NOMO-1 treated with dmso at 0.1 percent for 144 hours (cell line): Measurements from ENCODE around the gene COL13A1.

Source experiments
- DNase-seq: peaks from one replicate; lab custom pipeline; 2025; ENCODE audit not compliant: unreplicated experiment; lab: John Stamatoyannopoulos, UW

Gene COL13A1

GRCh38 chr10:69801434-69802315, at the start of gene COL13A1:
COL13A1 (plus strand) TSS chr10:69801906; CDS start chr10:69802424, 518 bp downstream.
- DNase-seq = no peak

GRCh38 chr10:69752479-69752878, 49.2 kb upstream of the COL13A1 start:
- no peak for DNase-seq

GRCh38 chr10:69756279-69756678, 45.4 kb upstream of the COL13A1 start:
- no peak for DNase-seq

GRCh38 chr10:69757206-69757552, 44.5 kb upstream of the COL13A1 start:
- DNase-seq = no peak

- DNase-seq = no peak
These were observed 44.0 kb upstream of the COL13A1 start for GRCh38 chr10:69757553-69758309.

- no peak for DNase-seq
These were observed 43.4 kb upstream of the COL13A1 start for GRCh38 chr10:69758310-69758728.

- no peak for DNase-seq
These were observed 42.1 kb upstream of the COL13A1 start for GRCh38 chr10:69759641-69760040.

- DNase-seq = no peak
These were observed 41.6 kb upstream of the COL13A1 start for GRCh38 chr10:69760072-69760471.

- DNase-seq = no peak
These were observed 40.4 kb upstream of the COL13A1 start for GRCh38 chr10:69761320-69761719.

GRCh38 chr10:69766161-69766910, 35.4 kb upstream of the COL13A1 start:
- no peak for DNase-seq

- DNase-seq = no peak
These were observed 33.9 kb upstream of the COL13A1 start for GRCh38 chr10:69767793-69768192.

GRCh38 chr10:69768386-69768785, 33.3 kb upstream of the COL13A1 start:
- DNase-seq = no peak

- no peak for DNase-seq
These were observed 32.2 kb upstream of the COL13A1 start for GRCh38 chr10:69769395-69769992.

- DNase-seq = no peak
These were observed 28.6 kb upstream of the COL13A1 start for GRCh38 chr10:69772933-69773704.

- DNase-seq = no peak
These were observed 27.1 kb upstream of the COL13A1 start for GRCh38 chr10:69774596-69774995.

- no peak for DNase-seq
These were observed 21.6 kb upstream of the COL13A1 start for GRCh38 chr10:69780077-69780476.

GRCh38 chr10:69781576-69781975, 20.1 kb upstream of the COL13A1 start:
- DNase-seq = no peak

GRCh38 chr10:69783515-69783914, 18.2 kb upstream of the COL13A1 start:
- no peak for DNase-seq

GRCh38 chr10:69786791-69787190, 14.9 kb upstream of the COL13A1 start:
- DNase-seq = no peak

GRCh38 chr10:69787681-69788080, 14.0 kb upstream of the COL13A1 start:
- DNase-seq = no peak
